Astrocyte of the hippocampus (primary cell): Measurements from ENCODE around the gene ACAN.

Experiments
- DNase-seq: peaks from one replicate; pipeline ENCODE4 v3.0.0; 2011; ENCODE audit warnings: low read depth, low spot score

ACAN gene

DNA sequence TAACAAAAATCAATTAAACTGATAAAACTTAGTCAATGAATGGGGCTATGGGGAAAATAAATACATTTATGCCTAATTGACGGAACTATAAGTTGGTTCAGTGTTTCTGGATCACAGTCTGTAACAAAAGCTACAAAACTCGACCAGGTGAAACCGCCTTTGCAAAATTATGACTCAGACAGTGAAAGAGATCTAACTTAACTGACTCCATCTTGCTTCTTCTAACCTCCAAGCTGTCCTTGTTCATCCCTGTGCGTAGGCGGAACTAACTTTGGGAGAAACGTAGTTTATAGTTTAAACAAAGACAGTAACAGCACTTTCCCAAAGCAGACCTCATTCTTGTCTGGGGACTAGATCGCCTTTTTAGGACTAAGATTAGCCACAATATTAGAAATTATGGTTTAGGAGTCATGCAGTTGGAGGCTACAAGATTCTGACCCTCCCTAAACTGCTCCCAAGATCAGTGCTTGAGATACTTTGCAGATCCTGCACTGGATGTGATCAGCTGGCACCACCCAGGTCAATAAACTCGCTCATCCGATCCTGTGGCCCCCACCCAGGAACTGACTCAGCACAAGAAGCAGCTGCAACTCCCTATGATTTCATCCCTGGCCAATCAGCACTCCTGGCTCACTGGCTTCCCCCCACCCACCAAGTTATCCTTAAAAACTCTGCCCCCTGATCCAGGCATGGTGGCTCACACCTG, 117.1 kb downstream of the ACAN start:
- DNase-seq: peak; percentile 55

DNA sequence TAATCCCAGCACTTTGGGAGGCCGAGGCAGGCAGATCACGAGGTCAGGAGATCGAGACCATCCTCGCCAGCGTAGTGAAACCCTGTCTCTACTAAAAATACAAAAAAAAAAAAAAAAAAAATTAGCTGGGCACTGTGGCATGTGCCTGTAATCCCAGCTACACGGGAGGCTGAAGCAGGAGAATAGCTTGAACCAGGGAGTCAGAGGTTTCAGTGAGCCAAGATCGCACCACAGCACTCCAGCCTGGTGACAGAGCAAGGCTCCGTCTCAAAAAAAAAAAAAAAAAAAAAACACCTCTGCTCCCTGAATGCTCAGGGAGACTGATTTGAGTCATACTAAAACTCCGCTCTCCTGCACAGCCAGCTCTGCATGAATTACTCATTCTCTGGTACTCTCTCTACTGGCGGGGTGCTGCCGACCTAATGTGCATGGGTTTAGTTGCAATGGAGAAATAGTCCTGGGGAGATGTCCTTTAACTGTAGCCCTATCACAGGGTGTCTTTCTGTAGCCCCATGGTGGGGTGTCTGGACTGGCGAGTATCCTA, 117.7 kb downstream of the ACAN start:
- DNase-seq: peak; percentile 76
